ENCODE results near the gene ACAT1.

DNA sequence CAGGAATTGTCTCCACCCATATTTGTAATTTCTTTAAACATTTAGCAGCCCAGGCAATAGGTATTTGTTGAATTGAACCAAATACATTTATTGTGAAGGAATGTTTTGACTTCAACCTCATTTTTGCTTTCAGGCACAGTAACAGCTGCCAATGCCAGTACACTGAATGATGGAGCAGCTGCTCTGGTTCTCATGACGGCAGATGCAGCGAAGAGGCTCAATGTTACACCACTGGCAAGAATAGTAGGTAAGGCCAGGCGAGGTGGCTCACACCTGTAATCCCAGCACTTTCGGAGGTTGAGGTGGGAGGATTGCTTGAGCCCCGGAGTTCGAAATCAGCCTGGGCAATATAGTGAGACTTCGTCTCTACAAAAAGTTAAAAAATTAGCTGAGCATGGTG is 20.9 kb downstream of the ACAT1 start:
- TF ChIP-seq, protein P1, sequence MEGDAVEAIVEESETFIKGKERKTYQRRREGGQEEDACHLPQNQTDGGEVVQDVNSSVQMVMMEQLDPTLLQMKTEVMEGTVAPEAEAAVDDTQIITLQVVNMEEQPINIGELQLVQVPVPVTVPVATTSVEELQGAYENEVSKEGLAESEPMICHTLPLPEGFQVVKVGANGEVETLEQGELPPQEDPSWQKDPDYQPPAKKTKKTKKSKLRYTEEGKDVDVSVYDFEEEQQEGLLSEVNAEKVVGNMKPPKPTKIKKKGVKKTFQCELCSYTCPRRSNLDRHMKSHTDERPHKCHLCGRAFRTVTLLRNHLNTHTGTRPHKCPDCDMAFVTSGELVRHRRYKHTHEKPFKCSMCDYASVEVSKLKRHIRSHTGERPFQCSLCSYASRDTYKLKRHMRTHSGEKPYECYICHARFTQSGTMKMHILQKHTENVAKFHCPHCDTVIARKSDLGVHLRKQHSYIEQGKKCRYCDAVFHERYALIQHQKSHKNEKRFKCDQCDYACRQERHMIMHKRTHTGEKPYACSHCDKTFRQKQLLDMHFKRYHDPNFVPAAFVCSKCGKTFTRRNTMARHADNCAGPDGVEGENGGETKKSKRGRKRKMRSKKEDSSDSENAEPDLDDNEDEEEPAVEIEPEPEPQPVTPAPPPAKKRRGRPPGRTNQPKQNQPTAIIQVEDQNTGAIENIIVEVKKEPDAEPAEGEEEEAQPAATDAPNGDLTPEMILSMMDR (conservative IDR thresholded peaks at IDR 0.05) = no peak
- TF ChIP-seq ZFX (IDR thresholded peaks at IDR 0.05) = no peak

All from C4-2B (cell line).